Measurements from ENCODE around the gene SLIT3. TPM values are rescaled to one million over a fixed set of nuclear protein-coding genes. Genes with fewer than 3 reads are reported as not detected.

Gene SLIT3
- total and polyA plus RNA-seq, 8 donors, result 1.2 to 24.5 (median 8.6) TPM

- Histone ChIP-seq H3K9me3 (peaks cover 0 to 9% (median 4%) of the 10 kb centered on the region in 4 donors), H3K36me3 (no peaks in the 10 kb centered on the region), H3K27me3 (no peaks in the 10 kb centered on the region), H3K4me1 (no peaks in the 10 kb centered on the region), H3K27ac (no peak overlapping the region), H3K4me3 (no peak overlapping the region)
- TF ChIP-seq POLR2AphosphoS5 (IDR thresholded peaks at IDR 0.05) (no peak), POLR2A (IDR thresholded peaks at IDR 0.05) (no peak), EP300 (IDR thresholded peaks at IDR 0.05) (no peak)
- TF ChIP-seq, protein P1, sequence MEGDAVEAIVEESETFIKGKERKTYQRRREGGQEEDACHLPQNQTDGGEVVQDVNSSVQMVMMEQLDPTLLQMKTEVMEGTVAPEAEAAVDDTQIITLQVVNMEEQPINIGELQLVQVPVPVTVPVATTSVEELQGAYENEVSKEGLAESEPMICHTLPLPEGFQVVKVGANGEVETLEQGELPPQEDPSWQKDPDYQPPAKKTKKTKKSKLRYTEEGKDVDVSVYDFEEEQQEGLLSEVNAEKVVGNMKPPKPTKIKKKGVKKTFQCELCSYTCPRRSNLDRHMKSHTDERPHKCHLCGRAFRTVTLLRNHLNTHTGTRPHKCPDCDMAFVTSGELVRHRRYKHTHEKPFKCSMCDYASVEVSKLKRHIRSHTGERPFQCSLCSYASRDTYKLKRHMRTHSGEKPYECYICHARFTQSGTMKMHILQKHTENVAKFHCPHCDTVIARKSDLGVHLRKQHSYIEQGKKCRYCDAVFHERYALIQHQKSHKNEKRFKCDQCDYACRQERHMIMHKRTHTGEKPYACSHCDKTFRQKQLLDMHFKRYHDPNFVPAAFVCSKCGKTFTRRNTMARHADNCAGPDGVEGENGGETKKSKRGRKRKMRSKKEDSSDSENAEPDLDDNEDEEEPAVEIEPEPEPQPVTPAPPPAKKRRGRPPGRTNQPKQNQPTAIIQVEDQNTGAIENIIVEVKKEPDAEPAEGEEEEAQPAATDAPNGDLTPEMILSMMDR (IDR thresholded peaks at IDR 0.05), result no peak
- WGBS, 5 donors, result 87 to 92% (median 90%) methylated on average over 10 of the region's 10 CpGs
- DNase-seq, result no peak
- intact Hi-C loops (cut with DNase I; ENCODE audit: low total_unique reads), result no loop called here
Measured at GRCh38 chr5:169243651-169244422, 57.1 kb downstream of the SLIT3 start.

- H3K36me3 ChIP-seq, result no peaks in the 10 kb centered on the region
- no peak overlapping the region for H3K4me3 ChIP-seq
- H3K4me1 ChIP-seq, result no peaks in the 10 kb centered on the region
- H3K9me3 ChIP-seq, result peaks cover 0 to 10% (median 6%) of the 10 kb centered on the region in 4 donors
- 70 to 90% (median 80%) methylated on average over 2 of the region's 2 CpGs for WGBS, 5 donors
- intact Hi-C loops (cut with DNase I; ENCODE audit: low total_unique reads), result no loop called here
- H3K27ac ChIP-seq, result no peak overlapping the region
- no peaks in the 10 kb centered on the region for H3K27me3 ChIP-seq
- no peak for DNase-seq
- TF ChIP-seq EP300 (IDR thresholded peaks at IDR 0.05) (no peak), POLR2AphosphoS5 (IDR thresholded peaks at IDR 0.05) (no peak), POLR2A (IDR thresholded peaks at IDR 0.05) (no peak)
- TF ChIP-seq, protein P1 (IDR thresholded peaks at IDR 0.05), result no peak
Measured at GRCh38 chr5:169242849-169243186, 58.1 kb downstream of the SLIT3 start.

DNA sequence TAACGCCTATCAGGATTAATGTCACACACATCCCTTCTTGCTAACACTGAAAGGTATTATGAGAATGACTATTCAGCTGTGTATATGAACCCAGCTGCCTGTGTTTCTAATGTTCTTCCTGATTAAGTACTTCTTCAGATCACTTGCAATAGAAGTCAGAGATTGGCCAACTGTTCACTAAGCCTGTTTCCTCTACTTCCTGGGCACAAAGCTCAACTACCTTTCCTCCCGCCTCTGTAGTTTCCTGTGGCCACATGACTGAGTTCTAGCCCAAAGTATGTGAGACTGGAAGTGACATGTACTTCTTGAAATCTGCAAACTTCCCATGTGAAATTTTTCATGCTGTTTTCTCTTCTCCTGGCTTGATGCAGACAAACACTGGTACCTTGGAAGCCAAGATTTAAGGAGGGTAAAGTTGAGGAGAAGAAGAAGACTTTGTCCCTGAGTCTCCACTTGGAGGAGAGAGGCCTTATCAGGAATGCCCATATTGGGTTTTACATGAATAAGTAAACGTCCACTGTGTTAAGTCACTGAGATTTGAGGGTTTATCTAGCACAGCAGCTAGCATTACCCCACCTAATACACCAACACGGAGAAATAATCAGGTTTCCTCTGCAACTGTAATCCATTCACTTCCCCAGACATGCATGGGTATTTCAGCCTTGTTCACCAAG is 58.6 kb downstream of the SLIT3 start:
- no peak overlapping the region for H3K27ac ChIP-seq
- no peak for DNase-seq
- TF ChIP-seq POLR2A (IDR thresholded peaks at IDR 0.05) (no peak), POLR2AphosphoS5 (IDR thresholded peaks at IDR 0.05) (no peak), EP300 (IDR thresholded peaks at IDR 0.05) (no peak)
- TF ChIP-seq, protein P1 (IDR thresholded peaks at IDR 0.05), result no peak
- WGBS, 5 donors, result 43 to 58% (median 53%) methylated on average over 4 of the region's 4 CpGs
- peaks cover 0 to 15% (median 6%) of the 10 kb centered on the region in 4 donors for H3K9me3 ChIP-seq
- no peaks in the 10 kb centered on the region for H3K27me3 ChIP-seq
- H3K4me3 ChIP-seq, result no peak overlapping the region
- H3K36me3 ChIP-seq, result no peaks in the 10 kb centered on the region
- no peaks in the 10 kb centered on the region for H3K4me1 ChIP-seq
- intact Hi-C loops (cut with DNase I; ENCODE audit: low total_unique reads), result no loop called here

GRCh38 chr5:169229342-169229892 is 71.5 kb downstream of the SLIT3 start:
- no peak overlapping the region for H3K27ac ChIP-seq
- no peaks in the 10 kb centered on the region for H3K36me3 ChIP-seq
- intact Hi-C loops (cut with DNase I; ENCODE audit: low total_unique reads), result no loop called here
- no peak for TF ChIP-seq POLR2AphosphoS5 (IDR thresholded peaks at IDR 0.05)
- no peak for TF ChIP-seq POLR2A (IDR thresholded peaks at IDR 0.05)
- TF ChIP-seq, protein P1 (IDR thresholded peaks at IDR 0.05), result no peak
- no peak for TF ChIP-seq EP300 (IDR thresholded peaks at IDR 0.05)
- H3K9me3 ChIP-seq, result peaks cover 0 to 2% (median 0%) of the 10 kb centered on the region in 4 donors
- H3K27me3 ChIP-seq, result no peaks in the 10 kb centered on the region
- no peaks in the 10 kb centered on the region for H3K4me1 ChIP-seq
- no peak overlapping the region for H3K4me3 ChIP-seq
- DNase-seq, result no peak
- 69 to 80% (median 73%) methylated on average over 6 of the region's 6 CpGs for WGBS, 5 donors

Data from stomach (tissue), 9 donors.